OCI-LY1 (cell line): ENCODE measurements around the gene UIMC1.

Source experiments
- EZH2 ChIP-seq: fragments of 200-600 bp; sonication (generic), shearing (Covaris generic); IDR thresholded peaks from 2 replicates; pipeline ENCODE4 v1.8.0; 2017; ENCODE audit warnings: borderline replicate concordance, mixed run types, mild to moderate bottlenecking, antibody characterized with exemption, low read length, moderate library complexity, mixed read lengths
- TF ChIP-seq, protein P1 (sequence below): fragments of 200-600 bp; sonication (generic), shearing (Covaris generic); IDR thresholded peaks from 2 replicates; pipeline ENCODE4 v1.5.1; 2017; ENCODE audit warnings: mild to moderate bottlenecking, antibody characterized with exemption, low read length, moderate library complexity, mixed read lengths

DNA sequence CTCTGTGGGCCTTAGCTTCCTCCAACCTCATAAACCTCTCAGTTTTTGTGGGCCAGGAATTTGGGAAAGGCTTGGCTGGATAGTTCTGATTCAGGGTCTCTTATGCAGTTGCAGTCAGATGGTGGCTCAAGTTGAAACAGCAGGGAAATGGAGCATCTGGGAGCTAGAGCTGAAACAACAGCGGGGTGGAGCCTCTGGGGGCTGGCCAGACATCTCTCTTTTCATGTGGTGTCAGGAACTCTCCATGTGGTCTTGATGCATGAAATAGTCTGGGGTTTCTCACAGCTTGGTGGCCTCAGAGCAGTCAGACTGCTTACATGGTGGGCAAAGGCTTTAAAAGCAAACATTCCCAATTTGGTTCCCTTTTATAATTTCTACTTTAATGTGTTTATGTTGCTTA lies 29.4 kb upstream of the UIMC1 start:
- TF ChIP-seq, protein P1, sequence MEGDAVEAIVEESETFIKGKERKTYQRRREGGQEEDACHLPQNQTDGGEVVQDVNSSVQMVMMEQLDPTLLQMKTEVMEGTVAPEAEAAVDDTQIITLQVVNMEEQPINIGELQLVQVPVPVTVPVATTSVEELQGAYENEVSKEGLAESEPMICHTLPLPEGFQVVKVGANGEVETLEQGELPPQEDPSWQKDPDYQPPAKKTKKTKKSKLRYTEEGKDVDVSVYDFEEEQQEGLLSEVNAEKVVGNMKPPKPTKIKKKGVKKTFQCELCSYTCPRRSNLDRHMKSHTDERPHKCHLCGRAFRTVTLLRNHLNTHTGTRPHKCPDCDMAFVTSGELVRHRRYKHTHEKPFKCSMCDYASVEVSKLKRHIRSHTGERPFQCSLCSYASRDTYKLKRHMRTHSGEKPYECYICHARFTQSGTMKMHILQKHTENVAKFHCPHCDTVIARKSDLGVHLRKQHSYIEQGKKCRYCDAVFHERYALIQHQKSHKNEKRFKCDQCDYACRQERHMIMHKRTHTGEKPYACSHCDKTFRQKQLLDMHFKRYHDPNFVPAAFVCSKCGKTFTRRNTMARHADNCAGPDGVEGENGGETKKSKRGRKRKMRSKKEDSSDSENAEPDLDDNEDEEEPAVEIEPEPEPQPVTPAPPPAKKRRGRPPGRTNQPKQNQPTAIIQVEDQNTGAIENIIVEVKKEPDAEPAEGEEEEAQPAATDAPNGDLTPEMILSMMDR = no peak
- no peak for TF ChIP-seq EZH2
